Measurements from ENCODE around the gene BICDL2. TPM values are rescaled to one million over a fixed set of nuclear protein-coding genes. Genes with fewer than 3 reads are reported as not detected.

Gene BICDL2
- polyA plus RNA-seq, 3 donors: not detected

DNA sequence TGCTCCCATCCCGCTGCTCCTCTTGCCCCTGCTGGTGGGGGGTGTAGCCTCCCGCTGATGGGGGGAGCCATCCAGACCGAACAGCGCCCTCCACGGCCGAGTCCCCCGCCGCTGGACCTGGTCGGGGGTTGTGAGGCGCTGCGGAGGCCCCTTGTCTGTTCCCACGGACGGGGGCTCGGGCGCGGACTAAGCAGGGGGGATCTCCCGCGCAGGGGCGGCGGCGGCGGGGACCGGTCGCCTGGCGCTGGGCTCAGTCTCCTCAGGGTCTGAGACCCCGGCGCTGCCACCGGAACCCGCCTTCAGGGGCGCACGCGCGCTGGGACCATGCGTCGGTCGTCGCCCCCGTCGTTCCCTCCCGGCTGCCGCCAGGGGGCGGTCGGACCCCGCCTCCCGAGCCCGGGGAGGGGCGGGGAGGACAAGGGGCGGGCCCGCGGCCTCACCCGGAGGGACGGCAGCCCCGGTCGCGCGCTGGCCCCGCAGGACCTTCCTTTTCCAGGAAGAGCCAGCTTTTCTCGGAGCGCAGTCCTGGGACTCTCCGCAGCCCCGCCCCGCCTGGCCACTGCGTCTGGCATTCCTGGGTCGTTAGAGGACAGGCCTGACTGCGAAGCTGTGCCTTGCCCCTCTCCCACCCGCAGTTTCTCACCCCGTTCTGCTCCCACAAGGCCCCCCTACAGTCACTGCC, 22.4 kb upstream of the BICDL2 start:
- Mint-ChIP-seq H3K27ac (peak overlapping the region in 5 of 7 donors; percentile 35 to 77 (median 73)), H3K27me3 (ENCODE audit: low read depth in 3 of 3) (peaks cover 0 to 3% (median 3%) of the 10 kb centered on the region in 3 donors), H3K4me1 (peaks cover 53% of the 10 kb centered on the region), H3K4me3 (peak overlapping the region; percentile 82 to 89), H3K9me3 (no peaks in the 10 kb centered on the region), H3K36me3 (peaks cover 5 to 19% of the 10 kb centered on the region in 2 donors)
- no peaks in the 10 kb centered on the region for H3K36me3 ChIP-seq (replicated peaks in 1 of 2; ENCODE audit: control insufficient read depth in 1 of 2, insufficient read depth in 2 of 2, low read length in 2 of 2)
- peak overlapping the region; percentile 100 for H3K4me2 ChIP-seq (replicated peaks; ENCODE audit: extremely low read depth, low read length, poor library complexity, severe bottlenecking)
- H3K79me2 ChIP-seq (ENCODE audit: insufficient read depth, low read length): no peaks in the 10 kb centered on the region
- TF ChIP-seq, protein P1, sequence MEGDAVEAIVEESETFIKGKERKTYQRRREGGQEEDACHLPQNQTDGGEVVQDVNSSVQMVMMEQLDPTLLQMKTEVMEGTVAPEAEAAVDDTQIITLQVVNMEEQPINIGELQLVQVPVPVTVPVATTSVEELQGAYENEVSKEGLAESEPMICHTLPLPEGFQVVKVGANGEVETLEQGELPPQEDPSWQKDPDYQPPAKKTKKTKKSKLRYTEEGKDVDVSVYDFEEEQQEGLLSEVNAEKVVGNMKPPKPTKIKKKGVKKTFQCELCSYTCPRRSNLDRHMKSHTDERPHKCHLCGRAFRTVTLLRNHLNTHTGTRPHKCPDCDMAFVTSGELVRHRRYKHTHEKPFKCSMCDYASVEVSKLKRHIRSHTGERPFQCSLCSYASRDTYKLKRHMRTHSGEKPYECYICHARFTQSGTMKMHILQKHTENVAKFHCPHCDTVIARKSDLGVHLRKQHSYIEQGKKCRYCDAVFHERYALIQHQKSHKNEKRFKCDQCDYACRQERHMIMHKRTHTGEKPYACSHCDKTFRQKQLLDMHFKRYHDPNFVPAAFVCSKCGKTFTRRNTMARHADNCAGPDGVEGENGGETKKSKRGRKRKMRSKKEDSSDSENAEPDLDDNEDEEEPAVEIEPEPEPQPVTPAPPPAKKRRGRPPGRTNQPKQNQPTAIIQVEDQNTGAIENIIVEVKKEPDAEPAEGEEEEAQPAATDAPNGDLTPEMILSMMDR (IDR thresholded peaks at IDR 0.05): peak; percentile 95
- H3K4me1 ChIP-seq (ENCODE audit: control insufficient read depth in 1 of 2, insufficient read depth in 2 of 2, low read length in 2 of 2): peaks cover 61 to 73% of the 10 kb centered on the region in 2 donors
- intact Hi-C loops (cut with micrococcal nuclease): loop anchor here (2.0 to 5.0 kb wide), 2 partner anchors 68 to 70 kb away; no protein-coding TSS in a partner anchor
- peak overlapping the region in 1 of 2 donors; percentile 72 for H3K27ac ChIP-seq (ENCODE audit: low read depth in 1 of 2, low read length in 2 of 2)
- H3K27me3 ChIP-seq (ENCODE audit: control insufficient read depth in 2 of 2, insufficient read depth in 2 of 2, low read length in 2 of 2): no peaks in the 10 kb centered on the region
- no peaks in the 10 kb centered on the region for H4K20me1 ChIP-seq (ENCODE audit: insufficient read depth, low read length)
- peak overlapping the region; percentile 77 for H3K9ac ChIP-seq (ENCODE audit: insufficient read depth, low read length, poor library complexity, severe bottlenecking)
- H3K4me3 ChIP-seq (replicated peaks in 1 of 3; ENCODE audit: low read depth in 2 of 3, low read length in 3 of 3): peak overlapping the region; percentile 69 to 88 (median 71)
- DNase-seq: peak; percentile 74 to 80 (median 76)
- no peaks in the 10 kb centered on the region for H3K9me3 ChIP-seq (replicated peaks in 1 of 2; ENCODE audit: control insufficient read depth in 1 of 2, insufficient read depth in 1 of 2, low read length in 2 of 2)
- peak overlapping the region; percentile 97 for H2AFZ ChIP-seq (ENCODE audit: insufficient read depth, low read depth, low read length, poor library complexity, severe bottlenecking)
- WGBS (ENCODE audit: insufficient coverage): under 1% methylated on average over 65 of the region's 67 CpGs

DNA sequence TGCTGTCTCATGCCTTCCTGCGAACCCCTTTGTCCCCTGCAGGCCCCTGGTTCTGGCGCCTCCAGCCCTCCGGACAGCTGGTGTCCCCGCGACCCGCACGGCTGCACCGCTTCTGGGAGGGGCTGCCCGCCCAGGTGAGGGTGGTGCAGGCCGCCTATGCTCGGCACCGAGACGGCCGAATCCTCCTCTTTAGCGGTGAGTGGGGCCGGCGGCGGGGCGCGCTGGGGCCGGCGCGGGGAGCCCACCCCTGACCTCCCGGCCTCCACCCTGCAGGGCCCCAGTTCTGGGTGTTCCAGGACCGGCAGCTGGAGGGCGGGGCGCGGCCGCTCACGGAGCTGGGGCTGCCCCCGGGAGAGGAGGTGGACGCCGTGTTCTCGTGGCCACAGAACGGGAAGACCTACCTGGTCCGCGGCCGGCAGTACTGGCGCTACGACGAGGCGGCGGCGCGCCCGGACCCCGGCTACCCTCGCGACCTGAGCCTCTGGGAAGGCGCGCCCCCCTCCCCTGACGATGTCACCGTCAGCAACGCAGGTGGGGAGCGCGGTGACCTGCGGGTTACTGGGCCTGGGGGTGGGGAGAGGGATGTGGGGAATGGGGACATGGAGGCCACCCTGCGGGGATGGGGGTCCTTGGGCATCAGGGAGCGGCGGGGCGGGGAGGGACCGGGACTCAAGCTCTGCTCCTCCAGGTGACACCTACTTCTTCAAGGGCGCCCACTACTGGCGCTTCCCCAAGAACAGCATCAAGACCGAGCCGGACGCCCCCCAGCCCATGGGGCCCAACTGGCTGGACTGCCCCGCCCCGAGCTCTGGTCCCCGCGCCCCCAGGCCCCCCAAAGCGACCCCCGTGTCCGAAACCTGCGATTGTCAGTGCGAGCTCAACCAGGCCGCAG, 21.6 kb upstream of the BICDL2 start:
- Histone ChIP-seq H3K4me2 (replicated peaks; ENCODE audit: extremely low read depth, low read length, poor library complexity, severe bottlenecking) (peak overlapping the region; percentile 100), H3K27ac (ENCODE audit: low read depth in 1 of 2, low read length in 2 of 2) (peak overlapping the region in 1 of 2 donors; percentile 72), H3K4me3 (replicated peaks in 1 of 3; ENCODE audit: low read depth in 2 of 3, low read length in 3 of 3) (peak overlapping the region; percentile 69 to 88 (median 71)), H3K9me3 (replicated peaks in 1 of 2; ENCODE audit: control insufficient read depth in 1 of 2, insufficient read depth in 1 of 2, low read length in 2 of 2) (no peaks in the 10 kb centered on the region), H3K4me1 (ENCODE audit: control insufficient read depth in 1 of 2, insufficient read depth in 2 of 2, low read length in 2 of 2) (peaks cover 69 to 81% of the 10 kb centered on the region in 2 donors), H2AFZ (ENCODE audit: insufficient read depth, low read depth, low read length, poor library complexity, severe bottlenecking) (peak overlapping the region; percentile 97), H3K9ac (ENCODE audit: insufficient read depth, low read length, poor library complexity, severe bottlenecking) (peak overlapping the region; percentile 77), H4K20me1 (ENCODE audit: insufficient read depth, low read length) (no peaks in the 10 kb centered on the region), H3K79me2 (ENCODE audit: insufficient read depth, low read length) (no peaks in the 10 kb centered on the region), H3K27me3 (ENCODE audit: control insufficient read depth in 2 of 2, insufficient read depth in 2 of 2, low read length in 2 of 2) (no peaks in the 10 kb centered on the region), H3K36me3 (replicated peaks in 1 of 2; ENCODE audit: control insufficient read depth in 1 of 2, insufficient read depth in 2 of 2, low read length in 2 of 2) (no peaks in the 10 kb centered on the region)
- H3K27ac Mint-ChIP-seq: peak overlapping the region in 3 of 7 donors; percentile 54 to 63 (median 58)
- intact Hi-C loops (cut with micrococcal nuclease): loop anchor here (2.0 to 5.0 kb wide), 2 partner anchors 69 to 70 kb away; no protein-coding TSS in a partner anchor
- peaks cover 61% of the 10 kb centered on the region for H3K4me1 Mint-ChIP-seq
- peaks cover 11 to 22% of the 10 kb centered on the region in 2 donors for H3K36me3 Mint-ChIP-seq
- H3K9me3 Mint-ChIP-seq: no peaks in the 10 kb centered on the region
- TF ChIP-seq, protein P1 (IDR thresholded peaks at IDR 0.05): no peak
- WGBS (ENCODE audit: insufficient coverage): 10% methylated on average over 60 of the region's 77 CpGs
- no peak for DNase-seq
- H3K27me3 Mint-ChIP-seq (ENCODE audit: low read depth in 3 of 3): peaks cover 0 to 6% (median 3%) of the 10 kb centered on the region in 3 donors
- peak overlapping the region; percentile 82 to 89 for H3K4me3 Mint-ChIP-seq

All from CD14-positive monocyte (primary cell).